Measurements from ENCODE around the gene SLC44A4.
"Not testable (repeated sequence)": the region's sequence is repeated elsewhere in the genome, so short reads cannot be mapped to it uniquely, and the experiment has no call there.

Gene SLC44A4

GRCh38 chr6:31878726-31879125 is at the start of gene SLC44A4:
Gene SLC44A4, minus strand, starts transcription at chr6:31878997. Its CDS starts 17 bp downstream, at chr6:31878980.
- no peak for DNase-seq

DNA sequence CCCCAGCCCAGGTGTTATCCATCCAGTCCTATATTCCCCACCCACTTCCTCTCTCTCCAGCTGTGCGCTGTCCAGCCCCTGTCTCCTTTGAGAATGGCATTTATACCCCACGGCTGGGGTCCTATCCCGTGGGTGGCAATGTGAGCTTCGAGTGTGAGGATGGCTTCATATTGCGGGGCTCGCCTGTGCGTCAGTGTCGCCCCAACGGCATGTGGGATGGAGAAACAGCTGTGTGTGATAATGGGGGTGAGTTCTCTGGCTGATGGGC is 49.8 kb upstream of the SLC44A4 start:
- DNase-seq: no peak

GRCh38 chr6:31927863-31928671 is 49.3 kb upstream of the SLC44A4 start:
- DNase-seq: no peak

DNA sequence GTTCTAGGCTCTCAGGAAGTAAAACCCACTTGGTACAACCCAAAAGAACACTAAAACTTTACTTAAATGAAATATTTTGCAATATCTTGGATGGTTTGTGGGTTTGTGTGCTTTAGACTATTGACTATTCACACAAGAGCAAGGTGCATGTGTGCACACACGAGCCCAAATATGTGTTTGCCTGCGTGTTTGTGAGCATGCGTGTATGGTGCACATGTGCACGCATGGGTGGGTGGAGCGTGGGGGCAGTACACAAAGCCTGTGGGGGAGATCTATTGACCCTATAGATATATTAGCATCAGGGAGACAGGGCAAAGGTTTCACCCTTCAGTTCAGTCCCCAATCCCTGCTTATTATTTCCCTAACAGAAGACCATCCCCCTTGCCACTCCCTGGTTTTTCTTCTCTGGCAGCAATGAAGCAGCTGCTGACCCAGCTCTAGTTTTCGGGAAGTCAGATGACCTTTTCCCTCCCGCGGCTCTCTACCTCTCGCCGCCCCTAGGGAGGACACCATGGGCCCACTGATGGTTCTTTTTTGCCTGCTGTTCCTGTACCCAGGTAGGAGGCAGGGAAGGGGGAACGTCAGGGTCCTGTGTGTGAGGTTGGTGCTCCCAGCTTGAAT is 48.6 kb upstream of the SLC44A4 start, which contains the start of gene C2:
Gene C2, plus strand, starts transcription at position 476 of the 621 bp plus-strand sequence. Its CDS starts 36 bp downstream, at position 512.
- DNase-seq: no peak

DNA sequence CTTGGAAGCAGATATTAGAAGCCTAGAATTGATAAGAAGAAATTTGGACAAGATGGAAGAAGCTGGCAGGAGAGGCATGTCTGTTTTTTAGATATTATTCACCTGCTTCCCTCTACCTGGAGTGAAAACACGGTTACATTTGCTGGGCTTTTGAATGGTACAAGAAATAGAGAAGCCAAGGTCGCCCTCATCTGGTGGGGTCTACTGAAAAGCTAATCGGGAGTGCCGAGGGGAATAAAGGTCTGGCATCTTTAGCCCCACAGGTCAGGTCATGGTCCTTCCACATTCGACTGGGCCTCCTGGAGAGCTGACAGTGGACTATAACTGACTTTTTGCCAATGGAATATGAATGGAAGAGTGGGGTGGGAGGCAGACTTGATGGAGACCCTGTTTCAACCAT is 44.1 kb upstream of the SLC44A4 start:
- no peak for DNase-seq

GRCh38 chr6:31920811-31921210 is 42.0 kb upstream of the SLC44A4 start:
- DNase-seq: peak; percentile 1

DNA sequence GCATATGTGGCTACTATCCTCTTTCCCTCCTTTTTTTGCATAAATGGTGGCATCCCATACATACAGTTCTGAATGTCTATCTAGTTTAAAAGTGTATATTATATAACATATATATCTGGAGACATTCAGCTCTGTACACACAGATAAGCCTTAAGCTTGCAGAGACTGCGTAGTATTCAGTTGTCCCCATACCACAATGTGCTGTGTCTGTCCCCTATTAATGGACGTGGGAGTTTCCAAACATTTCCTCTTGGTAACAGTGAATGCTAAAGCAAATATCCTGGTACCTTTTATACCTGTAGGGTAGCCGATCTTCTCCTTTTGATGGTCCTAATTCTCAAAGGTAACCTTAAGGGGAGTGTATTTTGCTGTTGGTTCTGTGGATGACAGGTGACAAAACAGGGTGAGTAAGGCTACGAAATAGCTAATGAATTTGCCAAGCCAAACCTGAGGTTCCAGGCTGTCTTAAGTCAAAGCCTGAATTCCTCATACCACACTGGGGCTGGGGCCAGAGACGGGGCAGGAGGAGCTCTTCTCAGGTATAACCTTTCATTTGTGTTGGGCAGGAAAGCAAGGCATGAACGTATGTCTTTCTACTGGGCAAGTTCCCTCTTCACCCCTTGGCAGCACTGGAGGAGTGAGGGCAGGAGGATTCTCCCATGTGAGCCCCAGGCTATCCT is 41.0 kb upstream of the SLC44A4 start:
- peak; percentile 1 for DNase-seq

DNA sequence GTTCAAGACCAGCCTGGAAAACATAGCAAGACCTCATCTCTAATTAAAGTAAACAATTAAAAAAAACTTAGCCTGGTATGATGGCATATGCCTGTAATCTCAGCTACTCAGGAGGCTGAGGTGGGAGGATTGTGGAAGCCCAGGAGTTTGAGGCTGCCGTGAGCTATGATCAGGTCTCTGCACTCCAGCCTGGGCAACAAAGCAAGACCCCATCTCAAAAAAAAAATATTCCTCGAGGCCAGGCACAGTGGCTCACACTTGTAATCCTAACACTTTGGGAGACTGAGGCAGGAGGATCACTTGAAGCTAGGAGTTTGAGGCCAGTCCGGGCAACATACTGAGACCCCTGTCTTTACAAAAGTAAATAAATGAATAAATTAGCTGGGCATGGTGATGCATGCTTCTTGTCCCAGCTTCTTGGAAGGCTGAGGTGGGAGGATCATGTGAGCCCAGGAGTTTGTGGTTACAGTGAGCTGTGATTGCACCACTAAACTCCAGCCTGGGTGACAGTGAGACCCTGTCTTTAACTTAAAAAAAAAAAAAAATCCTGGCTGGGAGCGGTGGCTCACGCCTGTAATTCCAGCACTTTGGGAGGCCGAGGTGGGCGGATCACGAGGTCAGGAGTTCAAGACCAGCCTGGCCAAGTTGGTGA is 39.4 kb upstream of the SLC44A4 start:
- DNase-seq: no peak

DNA sequence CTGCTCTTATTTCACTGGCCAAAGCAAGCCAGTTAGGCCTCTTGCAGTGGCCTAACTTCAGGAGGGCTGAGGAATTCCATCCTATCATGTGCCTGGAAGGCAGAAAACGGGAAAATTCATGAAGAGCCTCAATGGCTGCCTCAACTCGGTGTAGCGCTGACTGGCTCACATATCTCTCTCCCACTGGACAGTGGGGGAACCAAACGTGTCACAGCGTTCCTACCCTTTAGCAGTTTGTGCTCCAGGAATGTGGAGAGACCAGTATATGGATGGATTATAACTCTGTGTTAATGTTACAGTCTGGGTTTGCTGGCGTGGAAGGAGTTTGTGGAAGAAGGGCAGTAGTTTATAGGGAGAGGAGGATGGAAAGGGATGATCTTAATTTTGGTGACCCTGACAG is 37.0 kb upstream of the SLC44A4 start:
- DNase-seq: no peak

GRCh38 chr6:31915351-31915750 is 36.6 kb upstream of the SLC44A4 start:
- no peak for DNase-seq

DNA sequence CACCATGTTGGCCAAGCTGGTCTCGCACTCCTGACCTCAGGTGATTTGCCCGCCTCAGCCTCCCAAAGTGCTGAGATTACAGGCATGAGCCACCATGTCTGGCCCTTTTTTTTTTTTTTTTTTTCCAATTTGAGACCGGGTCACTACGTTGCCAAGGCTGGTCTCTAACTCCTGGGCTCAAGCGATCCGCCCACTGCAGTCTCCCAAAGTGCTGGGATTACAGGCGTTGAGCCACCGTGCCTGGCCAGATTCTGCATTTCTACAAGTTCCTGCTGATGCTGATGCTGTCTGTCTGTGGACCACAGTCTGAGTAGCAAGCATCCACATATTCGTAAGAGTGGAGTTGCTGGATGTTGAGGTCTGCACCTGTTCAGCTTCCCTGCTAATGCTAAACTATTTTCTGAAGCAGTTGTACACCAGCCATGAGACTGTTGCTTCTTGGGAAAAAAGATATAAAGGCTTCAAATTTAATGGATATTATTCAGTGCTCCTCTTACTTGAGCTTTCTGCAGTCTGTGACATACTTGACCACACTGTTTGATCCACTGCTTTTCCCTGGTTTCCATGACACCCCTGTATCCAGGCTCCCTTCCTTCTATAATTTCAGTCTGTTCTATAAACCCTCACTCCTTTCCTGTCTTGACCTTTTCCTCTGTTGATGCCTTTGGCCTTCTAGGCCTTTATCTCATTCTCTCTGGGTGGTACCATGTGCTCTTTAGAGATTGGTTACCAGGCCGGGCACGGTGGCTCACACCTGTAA is 33.2 kb upstream of the SLC44A4 start:
- DNase-seq: no peak

GRCh38 chr6:31909298-31909697 is 30.5 kb upstream of the SLC44A4 start:
- not testable (repeated sequence) for DNase-seq

DNA sequence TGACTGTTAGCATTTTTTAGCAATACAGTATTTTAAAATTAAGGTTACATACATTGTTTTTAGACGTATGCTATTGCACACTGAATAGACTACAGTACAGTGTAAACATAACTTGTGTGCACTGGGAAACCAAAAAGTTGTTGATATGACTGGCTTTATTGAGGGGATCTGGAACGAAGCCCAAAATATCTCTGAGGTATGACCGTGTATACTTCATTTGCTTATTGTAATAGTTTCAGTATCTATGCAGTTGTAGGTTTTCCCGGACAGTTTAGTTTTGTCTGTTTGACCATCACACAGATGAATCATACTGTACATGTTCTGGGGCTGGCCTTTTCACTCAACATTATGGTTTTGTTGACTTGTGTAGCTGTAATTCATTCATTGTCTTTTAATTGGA is 30.0 kb upstream of the SLC44A4 start:
- DNase-seq: no peak

GRCh38 chr6:31908255-31908654 is 29.5 kb upstream of the SLC44A4 start:
- DNase-seq: not testable (repeated sequence)

DNA sequence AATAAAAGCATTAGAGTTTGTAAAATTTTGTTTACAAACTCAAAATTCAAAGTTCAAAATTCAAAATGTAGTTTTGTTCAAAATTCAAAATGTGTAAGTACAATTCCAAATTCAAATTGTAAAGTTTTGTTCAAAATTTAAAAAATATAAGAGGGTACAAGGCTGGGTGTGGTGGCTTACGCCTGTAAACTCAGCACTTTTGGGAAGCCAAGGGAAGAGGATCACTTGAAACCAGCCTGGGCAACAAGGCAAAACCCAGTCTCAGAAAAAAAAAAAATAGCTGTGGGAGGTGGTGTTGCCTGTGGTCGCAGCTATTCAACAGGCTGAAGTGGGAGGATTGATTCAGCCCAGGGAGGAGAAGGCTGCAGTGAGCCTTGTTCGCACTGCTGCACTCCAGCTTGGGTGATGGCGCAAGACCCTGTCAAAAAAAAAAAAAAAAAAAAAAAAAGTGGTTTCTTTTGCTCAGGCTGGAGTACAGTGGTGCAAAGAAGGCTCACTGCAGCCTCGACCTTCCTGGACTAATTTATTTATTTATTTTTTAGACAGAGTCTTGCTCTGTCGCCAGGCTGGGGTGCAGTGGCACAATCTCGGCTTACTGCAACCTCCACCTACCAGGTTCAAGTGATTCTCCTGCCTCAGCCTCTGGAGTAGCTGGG is 28.5 kb upstream of the SLC44A4 start:
- DNase-seq: peak; percentile 5

GRCh38 chr6:31906727-31907126 is 27.9 kb upstream of the SLC44A4 start:
- not testable (repeated sequence) for DNase-seq

- no peak for DNase-seq
Observed at GRCh38 chr6:31906122-31906521, 27.3 kb upstream of the SLC44A4 start.

- no peak for DNase-seq
Observed at GRCh38 chr6:31905041-31905440, 26.2 kb upstream of the SLC44A4 start.

GRCh38 chr6:31903957-31904356 is 25.2 kb upstream of the SLC44A4 start:
- peak; percentile 6 for DNase-seq

GRCh38 chr6:31901953-31902643 is 23.3 kb upstream of the SLC44A4 start, which contains the start of gene ZBTB12:
Gene ZBTB12, minus strand, starts transcription at chr6:31902086. Its CDS starts 781 bp downstream, at chr6:31901305.
- peak; percentile 94 for DNase-seq

DNA sequence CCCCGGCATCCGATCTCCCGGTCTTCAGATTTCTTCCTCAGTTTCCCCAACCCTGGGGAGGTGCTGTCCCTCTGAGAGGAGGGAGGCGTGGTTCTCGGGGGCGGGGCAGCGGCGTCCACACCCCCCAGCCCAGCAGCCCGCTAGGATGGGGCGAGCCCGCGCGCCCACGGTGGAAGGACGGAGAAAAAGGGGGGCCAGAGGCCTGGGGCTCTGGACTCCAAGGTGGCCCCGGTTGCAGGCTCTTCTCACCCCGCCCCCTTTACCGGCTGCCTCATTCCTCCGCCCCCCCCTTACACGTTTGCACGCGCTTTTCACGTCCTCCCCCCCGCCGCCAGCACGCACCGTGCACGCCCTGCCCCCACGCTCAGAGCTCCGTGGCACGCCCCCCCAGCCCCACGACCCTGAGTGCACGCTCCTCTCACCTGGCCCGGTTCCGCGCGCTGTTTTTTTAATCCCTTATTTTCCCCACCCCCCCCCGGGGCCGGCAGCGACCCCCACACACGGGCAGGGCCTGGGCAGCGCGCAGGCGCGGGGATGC is 22.7 kb upstream of the SLC44A4 start:
- peak; percentile 67 for DNase-seq
